Measurements from ENCODE around the gene SLC19A1.

Gene SLC19A1

DNA sequence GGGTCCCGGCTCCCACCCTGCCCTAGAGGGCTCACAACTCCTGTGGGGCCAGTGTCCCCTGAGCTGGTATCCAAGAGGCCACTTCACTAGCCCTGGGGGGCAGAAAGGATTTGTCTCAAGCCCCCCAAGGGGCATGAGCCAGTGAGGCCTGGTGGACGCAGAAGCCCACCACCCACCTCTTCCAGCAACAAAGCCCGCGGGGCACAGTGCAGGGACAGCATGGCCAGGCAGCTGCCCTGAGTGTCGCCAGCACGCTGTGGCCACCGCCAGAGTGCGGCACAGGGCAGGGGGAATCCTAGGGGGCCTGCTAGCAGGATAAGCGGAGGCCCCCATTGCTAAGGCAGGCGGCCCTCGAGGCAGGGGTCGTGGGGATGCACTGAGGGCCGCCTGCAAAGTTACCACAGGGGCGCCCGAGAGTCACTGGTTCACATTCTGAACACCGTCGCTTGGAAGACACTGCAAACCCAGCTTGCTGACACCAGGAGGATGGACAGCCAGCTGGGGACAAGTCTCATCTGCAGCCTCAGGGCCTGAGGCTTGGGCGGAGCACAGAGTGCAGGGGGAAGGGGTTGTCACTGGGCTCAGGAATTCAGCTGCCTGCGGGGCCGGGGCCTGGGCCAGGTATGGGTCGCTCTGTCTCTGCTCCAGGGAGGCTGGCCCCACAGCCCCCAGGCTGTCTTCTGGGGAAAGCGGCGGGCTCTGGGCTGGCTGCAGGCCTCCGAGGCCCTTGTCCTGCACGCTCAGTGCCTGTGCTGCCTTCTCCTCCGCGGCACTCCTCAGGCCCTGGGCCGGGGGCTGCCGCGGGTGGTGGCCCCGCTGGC is 26.8 kb downstream of the SLC19A1 start:
- no peak for DNase-seq

GRCh38 chr21:45514311-45515021 is 27.8 kb downstream of the SLC19A1 start:
- no peak for DNase-seq

- no peak for DNase-seq
Measured at GRCh38 chr21:45513741-45514310, 28.4 kb downstream of the SLC19A1 start.

DNA sequence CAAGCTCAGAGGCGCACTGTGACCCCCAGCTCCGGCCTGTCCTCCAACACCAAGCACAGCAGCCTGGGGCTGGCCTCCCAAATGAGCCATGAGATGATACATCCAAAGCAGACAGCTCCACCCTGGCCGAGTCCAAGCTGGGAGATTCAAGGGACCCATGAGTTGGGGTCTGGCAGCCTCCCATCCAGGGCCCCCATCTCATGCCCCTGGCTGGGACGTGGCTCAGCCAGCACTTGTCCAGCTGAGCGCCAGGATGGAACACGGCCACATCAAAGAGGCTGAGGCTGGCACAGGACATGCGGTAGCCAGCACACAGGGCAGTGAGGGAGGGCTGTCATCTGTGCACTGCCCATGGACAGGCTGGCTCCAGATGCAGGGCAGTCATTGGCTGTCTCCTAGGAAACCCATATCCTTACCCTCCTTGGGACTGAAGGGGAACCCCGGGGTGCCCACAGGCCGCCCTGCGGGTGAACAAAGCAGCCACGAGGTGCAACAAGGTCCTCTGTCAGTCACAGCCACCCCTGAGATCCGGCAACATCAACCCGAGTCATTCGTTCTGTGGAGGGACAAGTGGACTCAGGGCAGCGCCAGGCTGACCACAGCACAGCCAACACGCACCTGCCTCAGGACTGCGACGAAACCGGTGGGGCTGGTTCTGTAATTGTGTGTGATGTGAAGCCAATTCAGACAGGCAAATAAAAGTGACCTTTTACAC is 29.1 kb downstream of the SLC19A1 start:
- DNase-seq = no peak

- DNase-seq = no peak
Measured at GRCh38 chr21:45512626-45513002, 29.6 kb downstream of the SLC19A1 start.

- no peak for DNase-seq
Measured at GRCh38 chr21:45511661-45512431, 30.4 kb downstream of the SLC19A1 start.

- DNase-seq = no peak
Measured at GRCh38 chr21:45511007-45511406, 31.2 kb downstream of the SLC19A1 start.

DNA sequence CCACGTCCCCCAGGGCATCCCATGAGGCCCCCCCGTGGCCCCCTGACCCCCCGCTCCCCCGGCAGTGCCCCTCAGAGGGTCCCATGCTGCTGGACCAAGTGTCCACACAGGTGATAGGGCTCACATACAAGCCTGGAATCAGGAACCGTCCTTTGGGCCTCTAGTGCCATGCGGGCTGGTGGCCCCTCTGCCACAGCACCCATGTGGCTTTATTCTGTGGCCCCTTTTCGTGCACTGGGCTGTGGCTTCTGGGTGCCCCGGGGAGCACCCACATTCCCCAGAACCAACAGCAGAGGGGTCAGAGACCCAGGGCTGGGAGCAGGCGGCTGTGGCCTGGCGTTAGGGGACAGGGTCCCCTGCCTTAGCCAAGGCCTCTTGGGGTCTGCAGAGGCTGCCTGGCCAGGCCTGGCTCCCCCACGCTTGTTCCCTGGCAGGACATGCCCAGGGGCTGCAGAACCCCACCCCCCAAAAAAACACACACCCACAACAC is 31.7 kb downstream of the SLC19A1 start:
- DNase-seq = no peak

DNA sequence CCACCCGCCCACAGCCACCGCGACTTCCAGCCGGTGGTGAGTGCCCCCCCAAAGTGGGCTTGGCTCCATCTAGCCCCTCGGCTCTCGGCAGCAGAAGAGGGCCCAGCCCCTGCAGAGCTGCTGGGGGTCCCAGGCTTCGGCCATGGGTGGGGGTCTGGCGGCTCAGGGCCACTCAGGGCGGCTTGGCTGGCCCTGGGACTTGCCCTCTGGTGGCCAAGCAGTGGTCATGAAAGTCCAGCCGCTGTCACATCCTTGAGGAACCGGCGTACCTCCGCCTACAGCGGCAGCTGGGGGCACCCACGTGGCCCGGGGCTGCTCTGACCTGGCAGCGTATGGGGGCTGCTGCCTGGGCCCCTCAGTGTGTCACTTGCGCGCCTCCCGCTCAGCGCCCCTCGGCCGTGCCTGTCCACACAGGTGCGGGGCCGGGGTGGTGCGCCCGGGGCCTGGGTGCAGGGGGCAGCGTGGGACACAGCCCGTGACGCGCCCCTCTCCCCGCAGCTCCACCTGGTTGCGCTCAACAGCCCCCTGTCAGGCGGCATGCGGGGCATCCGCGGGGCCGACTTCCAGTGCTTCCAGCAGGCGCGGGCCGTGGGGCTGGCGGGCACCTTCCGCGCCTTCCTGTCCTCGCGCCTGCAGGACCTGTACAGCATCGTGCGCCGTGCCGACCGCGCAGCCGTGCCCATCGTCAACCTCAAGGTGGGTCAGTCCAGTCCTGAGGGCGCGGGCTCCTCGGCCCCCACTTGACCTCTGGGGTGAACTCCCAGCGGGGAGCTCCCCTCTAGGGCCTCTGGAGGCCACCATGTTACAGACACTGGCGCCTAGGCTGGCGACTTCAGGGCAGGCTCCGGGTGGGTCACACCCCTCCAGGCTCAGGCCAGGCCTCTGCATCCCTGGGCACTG is 32.4 kb downstream of the SLC19A1 start:
- no peak for DNase-seq

- DNase-seq = no peak
Measured at GRCh38 chr21:45508607-45509565, 33.4 kb downstream of the SLC19A1 start.

DNA sequence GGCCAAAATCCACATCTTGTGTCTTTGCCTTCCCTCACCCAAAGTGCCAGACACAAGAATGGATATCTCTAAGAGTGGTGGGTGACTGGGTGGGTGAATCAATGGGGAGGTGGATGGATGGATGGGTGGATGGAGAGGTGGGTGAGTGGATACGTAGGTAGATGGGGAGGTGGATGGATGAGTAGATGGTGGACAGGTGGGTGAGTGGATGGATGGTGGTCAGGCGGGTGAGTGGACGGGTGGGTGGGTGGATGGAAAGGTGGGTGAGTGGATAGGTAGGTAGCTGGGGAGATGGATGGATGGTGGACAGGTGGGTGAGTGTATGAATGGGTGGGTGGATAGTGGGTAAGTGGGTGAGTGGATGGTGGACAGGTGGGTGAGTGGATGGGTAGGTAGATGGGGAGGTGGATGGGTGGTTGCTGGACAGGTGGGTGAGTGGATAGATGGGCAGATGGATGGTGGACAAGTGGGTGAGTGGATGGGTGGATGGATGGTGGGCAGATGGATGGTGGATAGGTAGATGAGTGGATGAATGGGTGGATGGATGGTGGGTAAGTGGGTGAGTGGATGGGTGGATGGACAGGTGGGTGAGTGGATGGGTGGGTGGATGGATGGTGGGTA is 34.2 kb downstream of the SLC19A1 start:
- DNase-seq = no peak

DNA sequence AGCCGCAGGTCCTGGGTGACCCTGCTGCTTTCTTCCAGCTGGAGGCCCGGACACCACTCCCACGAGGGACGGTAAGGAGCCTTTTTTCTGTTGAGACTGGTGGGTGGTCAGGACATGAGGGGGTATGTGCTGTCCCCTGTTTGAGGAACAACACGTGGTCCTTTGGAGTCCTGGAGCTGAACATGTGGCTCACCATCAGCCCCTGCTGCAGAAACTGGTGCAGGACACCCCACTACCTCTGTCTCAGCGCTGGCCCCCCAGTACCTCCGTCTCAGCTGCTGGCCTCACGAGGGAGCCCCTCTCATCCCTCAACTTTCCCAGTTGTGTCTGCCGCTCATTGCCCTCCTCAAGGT is 34.7 kb downstream of the SLC19A1 start:
- DNase-seq = no peak

DNA sequence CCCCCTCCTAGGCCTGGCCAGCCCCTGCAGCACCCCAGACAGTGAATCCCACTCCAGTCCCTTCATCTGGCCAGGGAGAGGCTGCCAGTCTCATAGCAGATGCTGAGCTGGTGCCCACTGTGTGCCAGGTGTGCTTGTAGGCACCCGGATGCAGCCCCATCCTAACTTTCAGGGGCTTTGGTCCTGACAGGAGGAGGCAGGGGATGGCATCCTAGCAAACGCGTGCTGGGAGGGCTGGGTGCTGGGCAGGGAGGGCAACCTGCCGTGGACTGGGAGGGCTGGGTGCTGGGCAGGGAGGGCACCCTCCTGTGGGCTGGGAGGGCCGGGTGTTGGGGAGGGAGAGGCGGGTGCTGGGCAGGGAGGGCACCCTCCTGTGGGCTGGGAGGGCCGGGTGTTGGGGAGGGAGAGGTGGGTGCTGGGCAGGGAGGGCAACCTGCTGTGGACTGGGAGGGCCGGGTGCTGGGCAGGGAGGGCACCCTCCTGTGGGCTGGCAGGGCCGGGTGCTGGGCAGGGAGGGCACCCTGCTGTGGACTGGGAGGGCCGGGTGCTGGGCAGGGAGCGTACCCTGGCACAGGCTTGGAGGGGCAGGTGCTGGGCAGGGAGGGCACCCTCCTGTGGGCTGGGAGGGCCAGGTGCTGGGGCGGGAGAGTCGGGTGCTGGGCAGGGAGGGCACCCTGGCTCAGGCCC is 35.3 kb downstream of the SLC19A1 start:
- no peak for DNase-seq

DNA sequence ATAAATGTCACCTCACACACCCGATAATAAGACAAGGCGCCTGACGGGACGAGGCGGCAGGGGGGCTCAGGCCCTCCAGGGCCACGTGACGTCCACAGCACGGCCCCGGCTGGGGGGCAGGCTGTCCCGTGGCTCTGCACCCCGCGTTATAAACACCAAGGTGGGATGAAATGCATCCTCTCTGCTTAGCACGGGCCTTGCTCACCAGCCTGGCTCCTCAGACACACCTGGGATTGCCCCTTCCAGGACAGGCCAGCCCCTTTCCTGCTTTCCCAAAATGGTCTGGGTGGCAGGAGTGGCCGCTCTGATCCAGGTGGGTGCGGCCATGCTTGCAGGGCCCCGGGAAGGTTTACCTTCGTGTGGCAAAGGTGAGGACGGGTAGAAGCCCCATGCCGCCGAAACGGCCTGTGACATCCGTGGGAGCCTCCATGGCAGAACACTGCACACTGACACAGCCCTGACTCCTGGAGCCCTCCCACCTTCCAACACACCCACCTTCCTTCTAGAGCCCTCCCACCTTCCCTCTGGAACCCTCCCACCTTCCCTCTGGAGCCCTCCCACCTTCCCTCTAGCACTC is 35.9 kb downstream of the SLC19A1 start:
- DNase-seq = no peak

DNA sequence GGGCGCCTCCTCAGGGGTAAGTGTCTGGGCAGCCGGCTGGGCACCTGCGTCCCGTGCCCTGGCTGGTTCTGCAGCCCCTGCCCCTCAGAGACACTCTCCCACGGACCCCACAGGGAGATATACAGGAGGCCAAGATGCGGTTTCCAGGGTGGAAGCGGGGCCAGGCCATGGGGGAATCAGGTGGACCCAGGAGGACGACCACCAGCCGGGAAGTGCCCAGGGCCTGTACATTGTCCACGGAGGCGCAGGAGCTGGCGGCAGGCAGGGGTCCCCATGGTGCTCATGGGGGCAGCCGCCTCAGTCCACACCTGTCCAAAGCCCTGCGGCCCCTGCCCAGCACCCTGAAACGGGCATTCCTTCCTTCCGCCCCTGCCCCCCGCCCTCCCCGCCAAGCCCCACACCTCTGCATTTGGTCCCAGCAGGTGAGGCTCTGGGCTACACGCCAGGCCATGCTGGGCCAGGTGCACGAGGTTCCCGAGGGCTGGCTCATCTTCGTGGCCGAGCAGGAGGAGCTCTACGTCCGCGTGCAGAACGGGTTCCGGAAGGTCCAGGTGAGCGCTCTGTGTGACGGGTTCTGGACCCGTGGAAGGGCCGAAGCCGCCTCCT is 36.7 kb downstream of the SLC19A1 start:
- DNase-seq = no peak

GRCh38 chr21:45504516-45505415 is 37.5 kb downstream of the SLC19A1 start:
- no peak for DNase-seq

DNA sequence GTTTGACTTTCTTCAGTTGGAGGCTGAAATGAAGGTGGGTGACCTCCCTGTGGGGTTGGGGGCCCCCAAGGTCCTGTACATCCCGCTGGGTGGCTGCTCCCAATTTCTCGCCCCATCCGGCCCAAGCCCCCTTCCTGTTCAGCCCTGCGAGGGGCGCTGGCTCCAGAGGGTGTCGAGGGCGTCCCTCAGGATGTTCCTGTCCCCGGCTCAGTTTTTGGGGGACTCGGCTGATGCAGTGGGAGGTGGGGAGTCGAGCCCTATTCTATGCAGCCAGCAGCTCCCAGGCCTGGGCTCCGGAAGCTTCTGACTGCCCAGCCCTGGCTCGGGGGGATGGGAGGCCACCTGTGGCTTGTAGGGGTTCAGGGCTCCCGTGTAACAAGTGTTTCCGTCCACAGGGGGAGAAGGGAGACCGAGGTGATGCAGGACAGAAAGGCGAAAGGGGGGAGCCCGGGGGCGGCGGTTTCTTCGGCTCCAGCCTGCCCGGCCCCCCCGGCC is 38.2 kb downstream of the SLC19A1 start:
- DNase-seq = no peak

Measured in T1000 (cell line).